GM12878 (cell line): Measurements from ENCODE around the gene IARS2.

Experiments used
- BMI1 ChIP-seq: fragments of 450-650 bp; IDR thresholded peaks from 2 replicates; pipeline ENCODE4 v1.6.1; 2016; ENCODE audit warnings: mild to moderate bottlenecking, moderate library complexity, borderline replicate concordance
- BRCA1 ChIP-seq: IDR thresholded peaks from 2 replicates; pipeline ENCODE4 v1.6.1; 2011; ENCODE audit warnings: low read depth, low read length, improper control_type of control experiment
- CHD1 ChIP-seq: IDR thresholded peaks from 2 replicates; pipeline ENCODE4 v1.6.1; 2012; ENCODE audit warnings: low read depth, low read length, improper control_type of control experiment
- EP300 ChIP-seq, 2 experiments: fragments of 150-350 bp in 1 of 2; IDR thresholded peaks; 2 replicates each; pipeline ENCODE4 v1.6.1; 2011 to 2012; ENCODE audit warnings: low read depth in 2 of 2, low read length in 2 of 2, borderline replicate concordance in 1 of 2, improper control_type of control experiment in 1 of 2, inconsistent platforms in 1 of 2; ENCODE audit not compliant: control insufficient read depth in 1 of 2
- JUND ChIP-seq: IDR thresholded peaks from 2 replicates; pipeline ENCODE4 v1.6.1; 2012; ENCODE audit warnings: low read depth, mild to moderate bottlenecking, low read length, improper control_type of control experiment, moderate library complexity
- MTA2 ChIP-seq: fragments of 450-650 bp; IDR thresholded peaks from 2 replicates; pipeline ENCODE4 v1.6.1; 2016; ENCODE audit warnings: low read depth, mild to moderate bottlenecking, moderate library complexity
- NR2C1 ChIP-seq: fragments of 450-650 bp; IDR thresholded peaks from 2 replicates; pipeline ENCODE4 v1.6.1; 2017; ENCODE audit warnings: antibody characterized with exemption, mild to moderate bottlenecking, moderate library complexity
- RAD51 ChIP-seq: fragments of 450-650 bp; IDR thresholded peaks from 2 replicates; pipeline ENCODE4 v1.6.1; 2016; ENCODE audit warnings: moderate library complexity, mild to moderate bottlenecking, inconsistent platforms
- RBBP5 ChIP-seq: fragments of 200-600 bp; sonication (generic); conservative IDR thresholded peaks from 2 replicates; pipeline ENCODE4 v1.6.1; 2016
- SPI1 ChIP-seq: IDR thresholded peaks from 2 replicates; pipeline ENCODE4 v1.6.1; 2011; ENCODE audit warnings: low read depth, mild to moderate bottlenecking, low read length, moderate library complexity, borderline replicate concordance; ENCODE audit not compliant: insufficient read depth
- SREBF2 ChIP-seq: IDR thresholded peaks from 2 replicates; pipeline ENCODE4 v1.6.1; 2012; ENCODE audit warnings: mild to moderate bottlenecking, low read length
- TF ChIP-seq, protein P1 (sequence below), 3 experiments: IDR thresholded peaks in 2 of 3; conservative IDR thresholded peaks in 1 of 3; 2 replicates each; pipeline ENCODE4 v1.5.1; 2011; ENCODE audit warnings: low read depth in 3 of 3, low read length in 3 of 3, mild to moderate bottlenecking in 3 of 3, control low read depth in 2 of 3, moderate library complexity in 2 of 3, inconsistent platforms in 1 of 3, mixed read lengths in 1 of 3; ENCODE audit not compliant: control insufficient read depth in 2 of 3, insufficient read depth in 1 of 3; ENCODE audit errors: extremely low read depth in 1 of 3

DNA sequence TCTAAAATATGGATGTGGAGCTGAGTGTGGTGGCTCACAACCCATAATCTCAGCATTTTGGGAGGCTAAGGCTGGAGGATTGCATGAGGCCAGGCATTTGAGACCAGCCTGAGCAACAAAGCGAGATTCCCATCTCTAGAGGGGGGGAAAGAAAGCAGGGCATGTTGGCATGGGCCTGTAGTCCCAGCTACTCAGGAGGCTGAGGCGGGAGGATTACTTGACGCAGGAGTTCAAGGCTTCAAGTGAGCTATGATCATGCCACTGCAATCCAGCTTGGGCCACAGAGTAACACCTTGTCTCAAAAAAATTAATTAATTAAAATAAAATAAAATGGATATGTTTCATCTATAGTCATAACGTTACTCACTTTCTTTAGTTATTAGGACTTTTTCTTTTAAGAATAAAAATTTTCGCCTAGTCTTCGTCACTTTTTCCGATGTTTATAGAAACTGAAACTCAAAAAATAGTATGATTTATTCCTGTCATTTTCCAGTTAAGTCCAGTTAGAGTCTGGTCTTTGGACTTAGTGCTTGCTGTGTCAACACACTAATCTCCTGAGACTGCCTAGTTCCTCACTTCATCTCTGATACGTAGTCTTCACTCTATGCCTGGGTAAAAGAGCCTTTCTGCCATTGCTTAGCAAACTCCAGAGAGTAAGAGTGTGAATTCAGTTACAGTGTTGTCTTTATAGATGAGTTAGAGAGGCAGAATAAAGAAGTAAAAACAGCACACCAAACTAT is 28.0 kb downstream of the IARS2 start:
- TF ChIP-seq BMI1 (no peak), JUND (no peak), MTA2 (no peak), SREBF2 (no peak), SPI1 (no peak), EP300 (IDR thresholded peaks at IDR 0.05; ENCODE audit: borderline replicate concordance in 1 of 2, control insufficient read depth in 1 of 2, low read depth in 2 of 2, low read length in 2 of 2) (no peak), RAD51 (no peak), BRCA1 (no peak), RBBP5 (no peak), CHD1 (no peak), NR2C1 (no peak)
- TF ChIP-seq, protein P1, sequence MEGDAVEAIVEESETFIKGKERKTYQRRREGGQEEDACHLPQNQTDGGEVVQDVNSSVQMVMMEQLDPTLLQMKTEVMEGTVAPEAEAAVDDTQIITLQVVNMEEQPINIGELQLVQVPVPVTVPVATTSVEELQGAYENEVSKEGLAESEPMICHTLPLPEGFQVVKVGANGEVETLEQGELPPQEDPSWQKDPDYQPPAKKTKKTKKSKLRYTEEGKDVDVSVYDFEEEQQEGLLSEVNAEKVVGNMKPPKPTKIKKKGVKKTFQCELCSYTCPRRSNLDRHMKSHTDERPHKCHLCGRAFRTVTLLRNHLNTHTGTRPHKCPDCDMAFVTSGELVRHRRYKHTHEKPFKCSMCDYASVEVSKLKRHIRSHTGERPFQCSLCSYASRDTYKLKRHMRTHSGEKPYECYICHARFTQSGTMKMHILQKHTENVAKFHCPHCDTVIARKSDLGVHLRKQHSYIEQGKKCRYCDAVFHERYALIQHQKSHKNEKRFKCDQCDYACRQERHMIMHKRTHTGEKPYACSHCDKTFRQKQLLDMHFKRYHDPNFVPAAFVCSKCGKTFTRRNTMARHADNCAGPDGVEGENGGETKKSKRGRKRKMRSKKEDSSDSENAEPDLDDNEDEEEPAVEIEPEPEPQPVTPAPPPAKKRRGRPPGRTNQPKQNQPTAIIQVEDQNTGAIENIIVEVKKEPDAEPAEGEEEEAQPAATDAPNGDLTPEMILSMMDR (IDR thresholded peaks at IDR 0.05 in 2 of 3, conservative IDR thresholded peaks at IDR 0.05 in 1 of 3; ENCODE audit: control insufficient read depth in 2 of 3, extremely low read depth in 1 of 3, insufficient read depth in 1 of 3, low read depth in 3 of 3, low read length in 3 of 3): no peak
